Neuronal stem cell (in vitro differentiated cells): Measurements from ENCODE around the gene PIEZO1.
A peak's percentile ranks its signal among the peaks of the same experiment; 100 is the strongest.

ENCODE experiments used
- DNase-seq: peaks from one replicate; pipeline ENCODE4 v3.0.0-alpha.2; 2013; ENCODE audit warnings: low spot score
- H2AFZ ChIP-seq: one replicate; pipeline ENCODE4 v1.6.1; 2013; ENCODE audit warnings: mild to moderate bottlenecking, low read length, inconsistent platforms
- H2AK5ac ChIP-seq: 2 replicates; pipeline ENCODE4 v1.6.1; 2013; ENCODE audit warnings: low read depth, mild to moderate bottlenecking, inconsistent platforms, low read length, moderate library complexity, mixed read lengths
- H2BK120ac ChIP-seq: 2 replicates; pipeline ENCODE4 v1.6.1; 2013; ENCODE audit warnings: low read depth, mild to moderate bottlenecking, inconsistent platforms, low read length, moderate library complexity, mixed read lengths
- H2BK12ac ChIP-seq: one replicate; pipeline ENCODE4 v1.6.1; 2013; ENCODE audit warnings: low read length, inconsistent platforms
- H2BK15ac ChIP-seq: 2 replicates; pipeline ENCODE4 v1.6.1; 2013; ENCODE audit warnings: mild to moderate bottlenecking, low read length, inconsistent platforms, mixed read lengths
- H2BK5ac ChIP-seq: one replicate; pipeline ENCODE4 v1.6.1; 2013; ENCODE audit warnings: inconsistent platforms, mild to moderate bottlenecking, low read length, moderate library complexity
- H3K14ac ChIP-seq: one replicate; pipeline ENCODE4 v1.6.1; 2013; ENCODE audit warnings: low read length, inconsistent platforms
- H3K18ac ChIP-seq: 2 replicates; pipeline ENCODE4 v1.6.1; 2013; ENCODE audit warnings: low read length, inconsistent platforms
- H3K23ac ChIP-seq: 2 replicates; pipeline ENCODE4 v1.6.1; 2013; ENCODE audit warnings: low read depth, mild to moderate bottlenecking, mixed read lengths, low read length, inconsistent platforms; ENCODE audit not compliant: poor library complexity
- H3K27ac ChIP-seq: replicated peaks from 3 replicates; pipeline ENCODE4 v1.5.1; 2013; ENCODE audit warnings: low read length, inconsistent platforms
- H3K27me3 ChIP-seq, 3 experiments: 2 replicates each; pipeline ENCODE4 v1.6.1; 2013; ENCODE audit warnings: low read length in 3 of 3, mild to moderate bottlenecking in 2 of 3, inconsistent platforms in 1 of 3, low read depth in 1 of 3, mixed read lengths in 1 of 3, moderate library complexity in 1 of 3; ENCODE audit not compliant: control insufficient read depth in 3 of 3, insufficient read depth in 3 of 3
- H3K36me3 ChIP-seq, 2 donors: replicated peaks in 1 of 2; 2 replicates each; pipeline ENCODE4 v1.6.1; 2013; ENCODE audit warnings: low read length in 2 of 2; ENCODE audit not compliant: control insufficient read depth in 2 of 2, insufficient read depth in 2 of 2
- H3K4ac ChIP-seq: 2 replicates; pipeline ENCODE4 v1.6.1; 2013; ENCODE audit warnings: inconsistent platforms, mild to moderate bottlenecking, low read length, moderate library complexity
- H3K4me1 ChIP-seq, 2 donors: 1 replicate in 1 of 2; 2 replicates in 1 of 2; pipeline ENCODE4 v1.6.1; 2013; ENCODE audit warnings: low read length in 2 of 2, low read depth in 1 of 2; ENCODE audit not compliant: control insufficient read depth in 2 of 2, insufficient read depth in 1 of 2
- H3K4me2 ChIP-seq: one replicate; pipeline ENCODE4 v1.6.1; 2013; ENCODE audit warnings: mild to moderate bottlenecking, low read length, inconsistent platforms; ENCODE audit not compliant: insufficient read depth, poor library complexity, severe bottlenecking
- H3K4me3 ChIP-seq, 2 donors: 2 replicates each; pipeline ENCODE4 v1.5.1; 2013; ENCODE audit warnings: low read length in 2 of 2, mild to moderate bottlenecking in 2 of 2, inconsistent platforms in 1 of 2, moderate library complexity in 1 of 2
- H3K79me1 ChIP-seq: one replicate; pipeline ENCODE4 v1.6.1; 2013; ENCODE audit warnings: low read depth, mild to moderate bottlenecking, inconsistent platforms, low read length, moderate library complexity
- H3K9ac ChIP-seq: one replicate; pipeline ENCODE4 v1.6.1; 2013; ENCODE audit warnings: mild to moderate bottlenecking, low read depth, low read length, inconsistent platforms; ENCODE audit not compliant: poor library complexity
- H3K9me3 ChIP-seq, 2 donors: replicated peaks in 1 of 2; 2 replicates each; pipeline versions ENCODE3 to v1.6.1; 2013; ENCODE audit warnings: low read length in 2 of 2, mild to moderate bottlenecking in 2 of 2, inconsistent platforms in 1 of 2, low read depth in 1 of 2, mixed read lengths in 1 of 2, moderate library complexity in 1 of 2; ENCODE audit not compliant: control insufficient read depth in 2 of 2, insufficient read depth in 1 of 2
- H4K8ac ChIP-seq: one replicate; pipeline ENCODE4 v1.6.1; 2013; ENCODE audit warnings: low read depth, mild to moderate bottlenecking, inconsistent platforms, low read length, moderate library complexity
- H4K91ac ChIP-seq: one replicate; pipeline ENCODE4 v1.6.1; 2013; ENCODE audit warnings: low read length, low read depth, mild to moderate bottlenecking, inconsistent platforms; ENCODE audit not compliant: poor library complexity
- WGBS, 2 donors: extraction: QIAGEN DNeasy Blood & Tissue Kit; methylation state at CpG; one replicate each; pipeline ENCODE4 v1.1.7; 2013; ENCODE audit warnings: missing lambda C conversion rate in 2 of 2, mixed read lengths in 1 of 2; ENCODE audit not compliant: insufficient read length in 2 of 2, insufficient replicate concordance in 1 of 2; ENCODE audit errors: extremely low coverage in 2 of 2; 5-methylcytosine and 5-hydroxymethylcytosine counted together

Gene PIEZO1

GRCh38 chr16:88700322-88700635 lies 84.7 kb downstream of the PIEZO1 start:
- Histone ChIP-seq H3K9me3 (no peaks in the 10 kb centered on the region), H3K4ac (no peak overlapping the region), H2BK12ac (no peak overlapping the region), H2AK5ac (no peak overlapping the region), H4K8ac (no peak overlapping the region), H3K18ac (no peak overlapping the region), H3K4me1 (peaks cover 4 to 6% of the 10 kb centered on the region in 2 donors), H3K36me3 (peaks cover 17 to 46% of the 10 kb centered on the region in 2 donors), H3K4me2 (no peak overlapping the region), H3K9ac (peak overlapping the region; percentile 60), H3K79me1 (peaks cover 26% of the 10 kb centered on the region), H3K27me3 (no peaks in the 10 kb centered on the region), H4K91ac (no peak overlapping the region), H2BK120ac (no peak overlapping the region), H3K4me3 (no peak overlapping the region), H2BK5ac (no peak overlapping the region), H3K14ac (no peak overlapping the region), H3K23ac (no peak overlapping the region), H3K27ac (no peak overlapping the region), H2BK15ac (no peak overlapping the region), H2AFZ (no peak overlapping the region)
- WGBS, 2 donors, result no CpG with 5 or more reads among the region's 14 CpGs
- DNase-seq, result no peak

- WGBS, 2 donors, result no CpG with 5 or more reads among the region's 16 CpGs
- Histone ChIP-seq H3K14ac (no peak overlapping the region), H3K27me3 (no peaks in the 10 kb centered on the region), H2BK120ac (peak overlapping the region; percentile 18), H3K23ac (peak overlapping the region; percentile 43), H2BK15ac (no peak overlapping the region), H3K4me2 (no peak overlapping the region), H2BK12ac (peak overlapping the region; percentile 58), H3K9me3 (no peaks in the 10 kb centered on the region), H3K9ac (peak overlapping the region; percentile 60), H4K91ac (no peak overlapping the region), H3K36me3 (peaks cover 17 to 46% of the 10 kb centered on the region in 2 donors), H3K4me1 (peaks cover 0 to 3% of the 10 kb centered on the region in 2 donors), H3K18ac (no peak overlapping the region), H3K27ac (no peak overlapping the region), H3K4ac (no peak overlapping the region), H2BK5ac (peak overlapping the region; percentile 75), H2AFZ (no peak overlapping the region), H2AK5ac (no peak overlapping the region), H3K79me1 (peaks cover 23% of the 10 kb centered on the region), H3K4me3 (no peak overlapping the region), H4K8ac (no peak overlapping the region)
- no peak for DNase-seq
Measured at GRCh38 chr16:88699180-88699579, 85.8 kb downstream of the PIEZO1 start.

- no peak for DNase-seq
- no CpG with 5 or more reads among the region's 25 CpGs for WGBS, 2 donors
- no peak overlapping the region for H2AFZ ChIP-seq
- no peak overlapping the region for H2AK5ac ChIP-seq
- H4K8ac ChIP-seq, result no peak overlapping the region
- peaks cover 23% of the 10 kb centered on the region for H3K79me1 ChIP-seq
- peaks cover 0 to 3% of the 10 kb centered on the region in 2 donors for H3K4me1 ChIP-seq
- H2BK120ac ChIP-seq, result peak overlapping the region; percentile 18
- no peak overlapping the region for H3K4ac ChIP-seq
- H3K27ac ChIP-seq, result no peak overlapping the region
- no peak overlapping the region for H2BK15ac ChIP-seq
- H2BK5ac ChIP-seq, result no peak overlapping the region
- H3K27me3 ChIP-seq, result peaks cover 0 to 4% (median 0%) of the 10 kb centered on the region in 3 experiments
- H3K14ac ChIP-seq, result no peak overlapping the region
- peaks cover 17 to 46% of the 10 kb centered on the region in 2 donors for H3K36me3 ChIP-seq
- H3K9me3 ChIP-seq, result no peaks in the 10 kb centered on the region
- no peak overlapping the region for H4K91ac ChIP-seq
- no peak overlapping the region for H3K4me3 ChIP-seq
- H2BK12ac ChIP-seq, result no peak overlapping the region
- no peak overlapping the region for H3K23ac ChIP-seq
- peak overlapping the region; percentile 60 for H3K9ac ChIP-seq
- H3K4me2 ChIP-seq, result no peak overlapping the region
- H3K18ac ChIP-seq, result no peak overlapping the region
Measured at GRCh38 chr16:88698646-88699045, 86.4 kb downstream of the PIEZO1 start.

GRCh38 chr16:88697831-88698615 lies 87.0 kb downstream of the PIEZO1 start:
- Histone ChIP-seq H2AFZ (no peak overlapping the region), H4K8ac (no peak overlapping the region), H4K91ac (no peak overlapping the region), H3K14ac (no peak overlapping the region), H3K4me2 (no peak overlapping the region), H3K36me3 (peaks cover 17 to 46% of the 10 kb centered on the region in 2 donors), H3K4ac (no peak overlapping the region), H2AK5ac (no peak overlapping the region), H2BK120ac (peak overlapping the region; percentile 18), H2BK5ac (no peak overlapping the region), H3K27me3 (peaks cover 0 to 6% (median 0%) of the 10 kb centered on the region in 3 experiments), H3K4me1 (peaks cover 0 to 3% of the 10 kb centered on the region in 2 donors), H3K18ac (no peak overlapping the region), H3K23ac (no peak overlapping the region), H2BK15ac (no peak overlapping the region), H3K9ac (no peak overlapping the region), H3K4me3 (no peak overlapping the region), H3K9me3 (no peaks in the 10 kb centered on the region), H3K27ac (no peak overlapping the region), H3K79me1 (peaks cover 20% of the 10 kb centered on the region), H2BK12ac (no peak overlapping the region)
- DNase-seq, result no peak
- no CpG with 5 or more reads among the region's 37 CpGs for WGBS, 2 donors
